Lung (tissue), 12 donors: ENCODE results near the gene ZNF280B. TPM values are rescaled to one million over a fixed set of nuclear protein-coding genes. Genes with fewer than 3 reads are reported as not detected.

Experiments used
- ATAC-seq: fragments of 200-7000 bp; cut with Tn5 transposase; one replicate; pipeline ENCODE4 v1.9.1; 2020; ENCODE audit warnings: moderate number of reproducible peaks; ENCODE audit not compliant: insufficient read depth, low FRiP score
- DNase-seq, 3 donors: peaks; one replicate each; pipeline ENCODE4 v3.0.0-alpha.2; 2013 to 2017
- H3K27ac ChIP-seq, 2 donors: one replicate each; pipeline ENCODE4 v1.5.1; 2013; ENCODE audit warnings: mild to moderate bottlenecking in 2 of 2, moderate library complexity in 2 of 2, control low read depth in 1 of 2, inconsistent platforms in 1 of 2, low read depth in 1 of 2, low read length in 1 of 2
- H3K27me3 ChIP-seq, 3 donors: one replicate each; pipeline ENCODE4 v1.5.1; 2013; ENCODE audit warnings: low read length in 2 of 3; ENCODE audit not compliant: control insufficient read depth in 3 of 3, insufficient read depth in 3 of 3
- H3K36me3 ChIP-seq, 4 donors: one replicate each; pipeline ENCODE4 v1.5.1; 2013; ENCODE audit warnings: low read length in 4 of 4, mild to moderate bottlenecking in 1 of 4, moderate library complexity in 1 of 4; ENCODE audit not compliant: control insufficient read depth in 4 of 4, insufficient read depth in 4 of 4
- H3K4me1 ChIP-seq, 5 donors: one replicate each; pipeline ENCODE4 v1.5.1; 2013; ENCODE audit warnings: low read length in 5 of 5, mild to moderate bottlenecking in 2 of 5, moderate library complexity in 1 of 5; ENCODE audit not compliant: control insufficient read depth in 5 of 5, insufficient read depth in 5 of 5
- H3K4me3 ChIP-seq: one replicate; pipeline ENCODE4 v1.5.1; 2013; ENCODE audit warnings: mild to moderate bottlenecking, control low read depth, moderate library complexity
- H3K9ac ChIP-seq, 2 donors: one replicate each; pipeline ENCODE4 v1.5.1; 2013; ENCODE audit warnings: low read length in 2 of 2, control low read depth in 1 of 2; ENCODE audit not compliant: insufficient read depth in 1 of 2
- H3K9me3 ChIP-seq, 4 donors: one replicate each; pipeline ENCODE4 v1.5.1; 2013; ENCODE audit warnings: low read length in 3 of 4, mild to moderate bottlenecking in 1 of 4, moderate library complexity in 1 of 4; ENCODE audit not compliant: control insufficient read depth in 4 of 4, insufficient read depth in 3 of 4
- WGBS, 2 donors: extraction: QIAGEN DNeasy Blood & Tissue Kit; methylation state at CpG; one replicate each; pipeline ENCODE4 v1.1.7; 2013; 5-methylcytosine and 5-hydroxymethylcytosine counted together
- polyA plus RNA-seq, 2 donors: library from polyadenylated mRNA; stranded (reverse); fragments of 200-250 nt; gene quantifications; one replicate each; pipeline ENCODE4 v1.2.1, GENCODE V29; 2013
- total RNA-seq, 2 donors: library from RNA; depleted of rRNA in 1 of 2; stranded (reverse); fragments of >200 nt in 1 of 2; gene quantifications; one replicate each; pipeline ENCODE4 v1.2.1, GENCODE V29; 2014 to 2021
- TF ChIP-seq, protein P1 (sequence below): IDR thresholded peaks from 2 replicates; pipeline ENCODE4 v1.5.1; 2012; ENCODE audit warnings: mild to moderate bottlenecking; ENCODE audit errors: control extremely low read depth, extremely low read depth
- donor health status: control.
- donor health status: control.
- donor health status: Bipolar disorder and iron deficiency.
- donor health status: healthy.
- donor health status: DM: yes; HTN: yes; CAD: no.

ZNF280B gene
- total and polyA plus RNA-seq, 4 donors = 0.11 to 0.97 (median 0.31) TPM

- 86 to 91% methylated on average over 11 of the region's 11 CpGs for WGBS, 2 donors
- Histone ChIP-seq H3K4me1 (no peaks in the 10 kb centered on the region), H3K27ac (no peak overlapping the region), H3K36me3 (no peaks in the 10 kb centered on the region), H3K27me3 (peaks cover 0 to 8% (median 6%) of the 10 kb centered on the region in 3 donors), H3K4me3 (no peak overlapping the region), H3K9me3 (peaks cover 0 to 7% (median 2%) of the 10 kb centered on the region in 4 donors), H3K9ac (no peak overlapping the region)
- TF ChIP-seq, protein P1, sequence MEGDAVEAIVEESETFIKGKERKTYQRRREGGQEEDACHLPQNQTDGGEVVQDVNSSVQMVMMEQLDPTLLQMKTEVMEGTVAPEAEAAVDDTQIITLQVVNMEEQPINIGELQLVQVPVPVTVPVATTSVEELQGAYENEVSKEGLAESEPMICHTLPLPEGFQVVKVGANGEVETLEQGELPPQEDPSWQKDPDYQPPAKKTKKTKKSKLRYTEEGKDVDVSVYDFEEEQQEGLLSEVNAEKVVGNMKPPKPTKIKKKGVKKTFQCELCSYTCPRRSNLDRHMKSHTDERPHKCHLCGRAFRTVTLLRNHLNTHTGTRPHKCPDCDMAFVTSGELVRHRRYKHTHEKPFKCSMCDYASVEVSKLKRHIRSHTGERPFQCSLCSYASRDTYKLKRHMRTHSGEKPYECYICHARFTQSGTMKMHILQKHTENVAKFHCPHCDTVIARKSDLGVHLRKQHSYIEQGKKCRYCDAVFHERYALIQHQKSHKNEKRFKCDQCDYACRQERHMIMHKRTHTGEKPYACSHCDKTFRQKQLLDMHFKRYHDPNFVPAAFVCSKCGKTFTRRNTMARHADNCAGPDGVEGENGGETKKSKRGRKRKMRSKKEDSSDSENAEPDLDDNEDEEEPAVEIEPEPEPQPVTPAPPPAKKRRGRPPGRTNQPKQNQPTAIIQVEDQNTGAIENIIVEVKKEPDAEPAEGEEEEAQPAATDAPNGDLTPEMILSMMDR = no peak
- DNase-seq = no peak
- no peak for ATAC-seq
Measured at GRCh38 chr22:22464541-22465054, 43.9 kb downstream of the ZNF280B start.

- no peak for ATAC-seq
- H3K27me3 ChIP-seq = peaks cover 0 to 8% (median 6%) of the 10 kb centered on the region in 3 donors
- H3K9me3 ChIP-seq = peaks cover 0 to 13% (median 3%) of the 10 kb centered on the region in 4 donors
- peak; percentile 54 to 76 (median 75) for DNase-seq
- TF ChIP-seq, protein P1 = peak; percentile 55
- no peak overlapping the region for H3K27ac ChIP-seq
- H3K36me3 ChIP-seq = no peaks in the 10 kb centered on the region
- no peaks in the 10 kb centered on the region for H3K4me1 ChIP-seq
- WGBS, 2 donors = 29 to 30% methylated on average over 18 of the region's 18 CpGs
- no peak overlapping the region for H3K9ac ChIP-seq
- H3K4me3 ChIP-seq = no peak overlapping the region
Measured at GRCh38 chr22:22463855-22464540, 44.5 kb downstream of the ZNF280B start.

DNA sequence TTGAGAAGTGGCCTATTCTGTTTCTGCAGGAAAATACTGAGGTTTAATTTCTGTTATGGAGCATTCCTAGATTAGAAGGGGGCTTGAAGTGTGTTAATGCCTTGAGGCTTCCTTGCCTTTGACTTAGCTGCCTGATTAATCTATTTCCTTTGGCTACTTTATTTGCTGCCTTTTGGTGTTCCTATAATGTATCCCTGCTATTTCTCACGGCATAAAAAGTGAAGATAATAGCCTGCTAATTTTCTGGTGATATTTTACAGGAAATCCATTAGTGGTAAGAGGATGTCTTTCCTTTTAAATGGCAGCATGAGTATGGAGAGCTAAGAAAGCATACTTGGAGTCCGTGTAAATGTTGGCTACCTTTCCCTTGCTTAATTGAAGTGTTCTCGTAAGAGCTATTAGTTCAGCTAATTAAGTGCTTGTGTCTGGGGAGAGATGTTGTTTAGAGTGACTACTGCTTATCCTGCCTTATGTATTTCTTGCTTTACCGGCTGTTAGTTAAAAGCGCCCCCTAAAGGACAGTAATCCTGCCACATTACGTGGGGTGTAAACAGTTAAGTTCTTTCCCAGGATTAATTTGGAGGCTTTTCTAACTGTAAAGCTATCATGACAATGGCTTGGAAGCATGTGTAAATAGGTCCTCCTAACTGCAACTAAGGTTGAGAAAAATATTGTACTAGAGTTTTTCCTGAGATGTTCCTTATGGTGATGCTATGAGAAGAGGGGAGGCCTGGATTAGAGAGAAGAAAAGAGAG, 45.6 kb downstream of the ZNF280B start:
- WGBS, 2 donors = 51 to 53% methylated on average over 6 of the region's 6 CpGs
- TF ChIP-seq, protein P1 = no peak
- ATAC-seq (no peak), DNase-seq (no peak)
- Histone ChIP-seq H3K27me3 (peaks cover 0 to 8% (median 6%) of the 10 kb centered on the region in 3 donors), H3K36me3 (no peaks in the 10 kb centered on the region), H3K4me1 (no peaks in the 10 kb centered on the region), H3K9me3 (peaks cover 0 to 15% (median 7%) of the 10 kb centered on the region in 4 donors), H3K9ac (no peak overlapping the region), H3K4me3 (no peak overlapping the region), H3K27ac (no peak overlapping the region)
